PFSK-1 (cell line): ENCODE measurements around the gene NKRF.

ENCODE experiments used
- FOXP2 ChIP-seq: optimal IDR thresholded peaks from 2 replicates; pipeline ENCODE3; 2011; ENCODE audit warnings: borderline replicate concordance, control low read depth, inconsistent platforms; ENCODE audit not compliant: insufficient read depth; ENCODE audit errors: extremely low read length, extremely low read depth
- POLR2AphosphoS5 ChIP-seq: IDR thresholded peaks from 2 replicates; pipeline ENCODE4 v1.6.1; 2012; ENCODE audit warnings: low read depth, mild to moderate bottlenecking, control low read depth, low read length, moderate library complexity
- SIN3A ChIP-seq: IDR thresholded peaks from 2 replicates; pipeline ENCODE4 v1.6.1; 2012; ENCODE audit warnings: mild to moderate bottlenecking, low read length, moderate library complexity, borderline replicate concordance; ENCODE audit not compliant: insufficient read depth
- TAF1 ChIP-seq: IDR thresholded peaks from 2 replicates; pipeline ENCODE4 v1.6.1; 2012; ENCODE audit warnings: low read length, control low read depth, borderline replicate concordance; ENCODE audit not compliant: insufficient read depth
- TF ChIP-seq, protein P1 (sequence below), 2 experiments: IDR thresholded peaks; 2 replicates each; pipeline versions ENCODE4 v1.6.1 to v1.8.0; 2011 to 2012; ENCODE audit warnings: low read depth in 2 of 2, low read length in 2 of 2, control low read depth in 1 of 2, inconsistent platforms in 1 of 2, mild to moderate bottlenecking in 1 of 2, moderate library complexity in 1 of 2; ENCODE audit not compliant: insufficient read depth in 1 of 2

NKRF gene

DNA sequence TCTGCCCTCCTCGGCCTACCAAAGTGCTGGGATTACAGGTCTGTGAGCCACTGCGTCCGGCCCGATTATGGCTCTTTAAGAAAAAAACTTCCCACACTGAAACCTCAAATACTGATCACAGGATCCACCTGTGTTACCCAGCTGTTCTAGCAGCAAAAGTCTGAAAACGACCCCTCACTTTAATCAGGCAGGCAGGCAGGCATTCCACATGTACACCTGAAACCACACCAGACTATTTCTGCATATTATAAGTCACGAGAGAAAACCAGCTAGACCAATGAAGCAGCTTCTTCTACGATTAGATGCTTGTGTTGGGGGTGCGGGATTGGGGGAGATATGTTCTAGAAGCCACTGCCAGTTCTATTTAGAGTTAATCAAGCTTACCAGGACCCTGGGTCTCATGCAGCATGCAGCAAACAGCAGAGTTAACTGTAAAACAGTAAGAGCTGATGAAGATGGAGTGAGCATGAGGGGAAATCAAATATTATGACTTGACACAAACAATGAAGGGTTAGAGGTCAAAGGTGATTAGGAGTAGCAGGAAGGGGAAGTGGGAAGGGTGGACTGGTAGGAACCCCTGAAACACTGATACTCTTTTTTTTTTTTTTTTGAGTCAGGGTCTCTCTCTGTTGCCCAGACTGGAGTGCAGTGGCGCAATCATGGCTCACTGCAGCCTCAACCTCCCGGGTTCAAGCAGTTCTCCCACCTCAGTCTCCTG, 18.9 kb upstream of the NKRF start:
- TF ChIP-seq FOXP2 (no peak), SIN3A (no peak), TAF1 (no peak), POLR2AphosphoS5 (no peak)
- TF ChIP-seq, protein P1, sequence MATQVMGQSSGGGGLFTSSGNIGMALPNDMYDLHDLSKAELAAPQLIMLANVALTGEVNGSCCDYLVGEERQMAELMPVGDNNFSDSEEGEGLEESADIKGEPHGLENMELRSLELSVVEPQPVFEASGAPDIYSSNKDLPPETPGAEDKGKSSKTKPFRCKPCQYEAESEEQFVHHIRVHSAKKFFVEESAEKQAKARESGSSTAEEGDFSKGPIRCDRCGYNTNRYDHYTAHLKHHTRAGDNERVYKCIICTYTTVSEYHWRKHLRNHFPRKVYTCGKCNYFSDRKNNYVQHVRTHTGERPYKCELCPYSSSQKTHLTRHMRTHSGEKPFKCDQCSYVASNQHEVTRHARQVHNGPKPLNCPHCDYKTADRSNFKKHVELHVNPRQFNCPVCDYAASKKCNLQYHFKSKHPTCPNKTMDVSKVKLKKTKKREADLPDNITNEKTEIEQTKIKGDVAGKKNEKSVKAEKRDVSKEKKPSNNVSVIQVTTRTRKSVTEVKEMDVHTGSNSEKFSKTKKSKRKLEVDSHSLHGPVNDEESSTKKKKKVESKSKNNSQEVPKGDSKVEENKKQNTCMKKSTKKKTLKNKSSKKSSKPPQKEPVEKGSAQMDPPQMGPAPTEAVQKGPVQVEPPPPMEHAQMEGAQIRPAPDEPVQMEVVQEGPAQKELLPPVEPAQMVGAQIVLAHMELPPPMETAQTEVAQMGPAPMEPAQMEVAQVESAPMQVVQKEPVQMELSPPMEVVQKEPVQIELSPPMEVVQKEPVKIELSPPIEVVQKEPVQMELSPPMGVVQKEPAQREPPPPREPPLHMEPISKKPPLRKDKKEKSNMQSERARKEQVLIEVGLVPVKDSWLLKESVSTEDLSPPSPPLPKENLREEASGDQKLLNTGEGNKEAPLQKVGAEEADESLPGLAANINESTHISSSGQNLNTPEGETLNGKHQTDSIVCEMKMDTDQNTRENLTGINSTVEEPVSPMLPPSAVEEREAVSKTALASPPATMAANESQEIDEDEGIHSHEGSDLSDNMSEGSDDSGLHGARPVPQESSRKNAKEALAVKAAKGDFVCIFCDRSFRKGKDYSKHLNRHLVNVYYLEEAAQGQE (IDR thresholded peaks at IDR 0.05; ENCODE audit: insufficient read depth in 1 of 2, low read depth in 2 of 2, low read length in 2 of 2): no peak

DNA sequence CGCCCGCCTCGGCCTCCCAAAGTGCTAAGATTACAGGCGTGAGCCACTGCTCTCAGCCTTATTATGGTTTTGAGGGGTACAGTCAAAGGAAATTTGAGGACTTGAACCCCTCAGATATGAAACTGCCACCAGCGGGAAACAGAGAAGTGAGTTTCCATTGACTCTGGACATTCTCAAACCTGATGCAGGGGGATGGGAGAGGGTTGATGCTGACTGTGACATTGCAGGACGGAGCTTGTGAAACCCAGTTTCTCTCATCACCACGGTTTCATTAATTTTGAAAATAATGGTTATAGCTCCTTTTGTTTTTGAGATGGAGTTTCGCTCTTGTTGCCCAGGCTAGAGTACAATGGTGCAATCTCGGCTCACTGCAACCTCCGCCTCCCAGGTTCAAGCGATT, 18.2 kb upstream of the NKRF start:
- TF ChIP-seq POLR2AphosphoS5 (no peak), FOXP2 (no peak), SIN3A (no peak), TAF1 (no peak)
- TF ChIP-seq, protein P1 (IDR thresholded peaks at IDR 0.05; ENCODE audit: insufficient read depth in 1 of 2, low read depth in 2 of 2, low read length in 2 of 2): no peak

DNA sequence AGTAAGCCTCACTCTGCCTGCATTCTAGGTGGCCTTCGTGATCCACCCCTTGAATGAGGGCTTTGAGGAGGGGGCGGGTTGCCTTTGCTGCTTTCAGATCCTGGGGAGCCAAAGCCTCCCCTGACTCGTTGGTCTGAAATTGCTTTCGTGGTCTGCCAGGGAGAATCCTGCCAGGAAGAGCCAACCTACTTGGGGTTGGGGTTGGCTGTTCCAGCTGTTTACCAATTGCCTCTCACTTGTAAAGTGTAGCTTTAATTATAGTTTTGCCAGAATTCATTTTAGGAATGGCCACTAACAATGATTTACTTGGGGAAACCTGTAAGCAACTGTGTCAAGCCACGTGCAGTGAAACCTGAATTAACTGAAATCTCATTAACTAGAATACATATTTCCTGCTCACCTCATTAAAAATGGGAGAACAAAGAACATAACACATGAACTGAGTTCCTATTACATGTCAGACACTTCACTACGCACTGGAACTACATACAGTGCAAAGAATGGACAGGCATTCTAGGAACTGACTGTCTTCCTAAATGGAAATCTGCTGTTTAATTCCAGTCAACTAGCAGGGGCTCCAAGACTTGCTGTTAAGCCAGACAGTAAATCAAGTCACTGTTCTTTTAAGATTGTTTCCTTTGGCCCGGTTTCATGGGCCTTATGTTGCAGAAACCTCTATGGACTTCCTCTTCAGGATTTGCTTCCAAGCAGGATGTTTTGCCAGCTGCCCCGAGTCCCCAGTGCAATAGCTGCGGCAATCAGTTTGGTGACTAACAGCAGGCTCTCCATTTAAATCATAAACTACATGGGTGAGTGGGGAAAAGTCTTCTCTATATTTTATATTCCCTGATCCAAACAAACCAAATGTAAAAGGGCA, 16.4 kb upstream of the NKRF start:
- no peak for TF ChIP-seq FOXP2
- TF ChIP-seq, protein P1 (IDR thresholded peaks at IDR 0.05; ENCODE audit: insufficient read depth in 1 of 2, low read depth in 2 of 2, low read length in 2 of 2): peak in 1 of 2 experiments; percentile 63; a peak in 1 of 4 replicates
- TF ChIP-seq POLR2AphosphoS5: 0 out of 2 replicates have a peak, but pooled peaks have one; percentile 19
- peak; percentile 96; the same call in 1 of the 2 replicates for TF ChIP-seq SIN3A
- TF ChIP-seq TAF1: no peak

- TF ChIP-seq, protein P1 (IDR thresholded peaks at IDR 0.05; ENCODE audit: insufficient read depth in 1 of 2, low read depth in 2 of 2, low read length in 2 of 2): no peak
Observed at GRCh38 chrX:119618439-119618838, 12.2 kb upstream of the NKRF start.
